Immature natural killer cell (primary cell): ENCODE results near the gene ERBB2. TPM values are rescaled to one million over a fixed set of nuclear protein-coding genes. Genes with fewer than 3 reads are reported as not detected.
"Not testable (repeated sequence)": the region's sequence is repeated elsewhere in the genome, so short reads cannot be mapped to it uniquely, and the experiment has no call there.

ENCODE experiments used
- DNase-seq, 3 donors: peaks; one replicate each; pipeline ENCODE4 v3.0.0; 2022; ENCODE audit warnings: mixed read lengths in 1 of 3
- H3K27ac Mint-ChIP-seq, 6 donors: one replicate each; pipeline ENCODE4 v1.8.0; 2020; ENCODE audit warnings: mixed read lengths in 6 of 6, mild to moderate bottlenecking in 5 of 6, inconsistent platforms in 4 of 6, moderate library complexity in 3 of 6
- H3K27me3 Mint-ChIP-seq, 3 donors: one replicate each; pipeline ENCODE4 v1.8.0; 2020 to 2021; ENCODE audit warnings: low read depth in 3 of 3, mild to moderate bottlenecking in 3 of 3, mixed read lengths in 3 of 3, moderate library complexity in 3 of 3, inconsistent platforms in 1 of 3
- H3K36me3 Mint-ChIP-seq, 3 donors: one replicate each; pipeline ENCODE4 v1.8.0; 2020; ENCODE audit warnings: mixed read lengths in 3 of 3, inconsistent platforms in 2 of 3, mild to moderate bottlenecking in 2 of 3
- H3K4me1 Mint-ChIP-seq, 2 donors: one replicate each; pipeline ENCODE4 v1.8.0; 2020; ENCODE audit warnings: inconsistent platforms in 2 of 2, mild to moderate bottlenecking in 2 of 2, mixed read lengths in 2 of 2, moderate library complexity in 1 of 2
- H3K4me3 Mint-ChIP-seq, 5 donors: one replicate each; pipeline ENCODE4 v1.8.0; 2020; ENCODE audit warnings: mild to moderate bottlenecking in 5 of 5, mixed read lengths in 5 of 5, inconsistent platforms in 3 of 5, moderate library complexity in 3 of 5
- H3K9me3 Mint-ChIP-seq, 6 donors: one replicate each; pipeline ENCODE4 v1.8.0; 2020; ENCODE audit warnings: mild to moderate bottlenecking in 6 of 6, mixed read lengths in 6 of 6, inconsistent platforms in 4 of 6, moderate library complexity in 3 of 6
- polyA plus RNA-seq, 3 donors: library from polyadenylated mRNA; unstranded; fragments of 300-500 nt; fragmentation: Illumina TruSeq; gene quantifications; one replicate each; pipeline ENCODE4 v1.2.3, GENCODE V29; 2021

ERBB2 gene
- polyA plus RNA-seq, 3 donors from 2014 or later, result 14.5 to 49.2 (median 25.2) TPM

- peak overlapping the region; percentile 86 to 99 (median 95) for H3K27ac Mint-ChIP-seq
- peak overlapping the region; percentile 57 to 94 (median 82) for H3K4me3 Mint-ChIP-seq
- no peaks in the 10 kb centered on the region for H3K36me3 Mint-ChIP-seq
- peaks cover 75 to 77% of the 10 kb centered on the region in 2 donors for H3K4me1 Mint-ChIP-seq
- H3K27me3 Mint-ChIP-seq, result peaks cover 0 to 3% (median 0%) of the 10 kb centered on the region in 3 donors
- DNase-seq, result peak in 2 of 3 donors; percentile 18 to 22
- no peaks in the 10 kb centered on the region for H3K9me3 Mint-ChIP-seq
Observed at GRCh38 chr17:39706921-39707337, 7.1 kb downstream of the ERBB2 start.

GRCh38 chr17:39709319-39709997, 9.6 kb downstream of the ERBB2 start:
- peak overlapping the region; percentile 93 to 99 (median 96) for H3K27ac Mint-ChIP-seq

GRCh38 chr17:39709998-39710964, 10.4 kb downstream of the ERBB2 start:
- H3K9me3 Mint-ChIP-seq, result no peaks in the 10 kb centered on the region
- H3K27ac Mint-ChIP-seq, result peak overlapping the region; percentile 93 to 99 (median 96)
- peaks cover 0 to 4% (median 0%) of the 10 kb centered on the region in 3 donors for H3K27me3 Mint-ChIP-seq
- H3K36me3 Mint-ChIP-seq, result peaks cover 0 to 8% (median 7%) of the 10 kb centered on the region in 3 donors
- DNase-seq, result peak in 2 of 3 donors; percentile 19 to 28
- H3K4me3 Mint-ChIP-seq, result peak overlapping the region; percentile 85 to 97 (median 93)
- H3K4me1 Mint-ChIP-seq, result peaks cover 66 to 67% of the 10 kb centered on the region in 2 donors

More at GRCh38 chr17:39709319-39709997, 9.6 kb downstream of the ERBB2 start:
- peaks cover 0 to 8% (median 7%) of the 10 kb centered on the region in 3 donors for H3K36me3 Mint-ChIP-seq
- peak overlapping the region; percentile 85 to 97 (median 93) for H3K4me3 Mint-ChIP-seq
- peaks cover 66 to 67% of the 10 kb centered on the region in 2 donors for H3K4me1 Mint-ChIP-seq
- H3K9me3 Mint-ChIP-seq, result no peaks in the 10 kb centered on the region
- H3K27me3 Mint-ChIP-seq, result peaks cover 0 to 4% (median 0%) of the 10 kb centered on the region in 3 donors
- peak; percentile 75 to 79 (median 79) for DNase-seq

GRCh38 chr17:39711071-39711470, 11.2 kb downstream of the ERBB2 start:
- Mint-ChIP-seq H3K4me1 (peaks cover 63 to 67% of the 10 kb centered on the region in 2 donors), H3K27ac (peak overlapping the region; percentile 93 to 99 (median 96)), H3K4me3 (peak overlapping the region; percentile 32 to 94 (median 86))
- H3K27me3 Mint-ChIP-seq, DNase-seq, H3K9me3 Mint-ChIP-seq, H3K36me3 Mint-ChIP-seq: not testable (repeated sequence)

GRCh38 chr17:39711851-39712250, 12.0 kb downstream of the ERBB2 start:
- Mint-ChIP-seq H3K27ac (peak overlapping the region; percentile 82 to 99 (median 95)), H3K27me3 (peaks cover 0 to 4% (median 0%) of the 10 kb centered on the region in 3 donors), H3K4me3 (peak overlapping the region; percentile 22 to 86 (median 63)), H3K4me1 (peaks cover 56 to 61% of the 10 kb centered on the region in 2 donors), H3K36me3 (peaks cover 0 to 8% (median 7%) of the 10 kb centered on the region in 3 donors), H3K9me3 (no peaks in the 10 kb centered on the region)
- no peak for DNase-seq

- no peaks in the 10 kb centered on the region for H3K9me3 Mint-ChIP-seq
- peak overlapping the region in 2 of 6 donors; percentile 26 to 40 for H3K27ac Mint-ChIP-seq
- no peak overlapping the region for H3K4me3 Mint-ChIP-seq
- DNase-seq, result no peak
- peaks cover 0 to 2% (median 0%) of the 10 kb centered on the region in 3 donors for H3K27me3 Mint-ChIP-seq
- H3K36me3 Mint-ChIP-seq, result peaks cover 7 to 23% (median 9%) of the 10 kb centered on the region in 3 donors
- peaks cover 33 to 37% of the 10 kb centered on the region in 2 donors for H3K4me1 Mint-ChIP-seq
Observed at GRCh38 chr17:39714234-39714633, 14.4 kb downstream of the ERBB2 start.

GRCh38 chr17:39715375-39716072, 15.7 kb downstream of the ERBB2 start:
- DNase-seq, result no peak
- H3K4me3 Mint-ChIP-seq, result no peak overlapping the region
- H3K27me3 Mint-ChIP-seq, result peaks cover 0 to 2% (median 0%) of the 10 kb centered on the region in 3 donors
- peak overlapping the region in 1 of 6 donors; percentile 40 for H3K27ac Mint-ChIP-seq
- peaks cover 20 to 24% of the 10 kb centered on the region in 2 donors for H3K4me1 Mint-ChIP-seq
- no peaks in the 10 kb centered on the region for H3K9me3 Mint-ChIP-seq
- peaks cover 7 to 23% (median 9%) of the 10 kb centered on the region in 3 donors for H3K36me3 Mint-ChIP-seq

GRCh38 chr17:39716073-39716818, 16.4 kb downstream of the ERBB2 start:
- Mint-ChIP-seq H3K27ac (no peak overlapping the region), H3K27me3 (peaks cover 0 to 2% (median 0%) of the 10 kb centered on the region in 3 donors), H3K36me3 (peaks cover 7 to 23% (median 9%) of the 10 kb centered on the region in 3 donors), H3K4me3 (no peak overlapping the region), H3K9me3 (no peaks in the 10 kb centered on the region), H3K4me1 (peaks cover 15 to 17% of the 10 kb centered on the region in 2 donors)
- no peak for DNase-seq

GRCh38 chr17:39716879-39717536, 17.1 kb downstream of the ERBB2 start:
- peaks cover 0 to 2% (median 0%) of the 10 kb centered on the region in 3 donors for H3K27me3 Mint-ChIP-seq
- no peak for DNase-seq
- no peak overlapping the region for H3K4me3 Mint-ChIP-seq
- peaks cover 7 to 23% (median 9%) of the 10 kb centered on the region in 3 donors for H3K36me3 Mint-ChIP-seq
- no peaks in the 10 kb centered on the region for H3K9me3 Mint-ChIP-seq
- H3K27ac Mint-ChIP-seq, result peak overlapping the region in 2 of 6 donors; percentile 53 to 62
- peaks cover 7 to 9% of the 10 kb centered on the region in 2 donors for H3K4me1 Mint-ChIP-seq

GRCh38 chr17:39717660-39718059, 17.8 kb downstream of the ERBB2 start:
- Mint-ChIP-seq H3K9me3 (no peaks in the 10 kb centered on the region), H3K4me1 (peaks cover 2 to 3% of the 10 kb centered on the region in 2 donors)

GRCh38 chr17:39719563-39720355, 19.9 kb downstream of the ERBB2 start:
- H3K4me3 Mint-ChIP-seq, result no peak overlapping the region
- H3K36me3 Mint-ChIP-seq, result peaks cover 0 to 20% (median 9%) of the 10 kb centered on the region in 3 donors
- no peaks in the 10 kb centered on the region for H3K9me3 Mint-ChIP-seq
- no peak for DNase-seq
- H3K27me3 Mint-ChIP-seq, result no peaks in the 10 kb centered on the region
- peak overlapping the region in 4 of 6 donors; percentile 2 to 69 (median 29) for H3K27ac Mint-ChIP-seq
- H3K4me1 Mint-ChIP-seq, result no peaks in the 10 kb centered on the region

More at GRCh38 chr17:39717660-39718059, 17.8 kb downstream of the ERBB2 start:
- no peak overlapping the region for H3K4me3 Mint-ChIP-seq
- H3K36me3 Mint-ChIP-seq, result peaks cover 2 to 17% (median 9%) of the 10 kb centered on the region in 3 donors
- H3K27ac Mint-ChIP-seq, result peak overlapping the region in 1 of 6 donors; percentile 62
- DNase-seq, result no peak
- peaks cover 0 to 2% (median 0%) of the 10 kb centered on the region in 3 donors for H3K27me3 Mint-ChIP-seq
